ENCODE results near the gene CUEDC1.

DNA sequence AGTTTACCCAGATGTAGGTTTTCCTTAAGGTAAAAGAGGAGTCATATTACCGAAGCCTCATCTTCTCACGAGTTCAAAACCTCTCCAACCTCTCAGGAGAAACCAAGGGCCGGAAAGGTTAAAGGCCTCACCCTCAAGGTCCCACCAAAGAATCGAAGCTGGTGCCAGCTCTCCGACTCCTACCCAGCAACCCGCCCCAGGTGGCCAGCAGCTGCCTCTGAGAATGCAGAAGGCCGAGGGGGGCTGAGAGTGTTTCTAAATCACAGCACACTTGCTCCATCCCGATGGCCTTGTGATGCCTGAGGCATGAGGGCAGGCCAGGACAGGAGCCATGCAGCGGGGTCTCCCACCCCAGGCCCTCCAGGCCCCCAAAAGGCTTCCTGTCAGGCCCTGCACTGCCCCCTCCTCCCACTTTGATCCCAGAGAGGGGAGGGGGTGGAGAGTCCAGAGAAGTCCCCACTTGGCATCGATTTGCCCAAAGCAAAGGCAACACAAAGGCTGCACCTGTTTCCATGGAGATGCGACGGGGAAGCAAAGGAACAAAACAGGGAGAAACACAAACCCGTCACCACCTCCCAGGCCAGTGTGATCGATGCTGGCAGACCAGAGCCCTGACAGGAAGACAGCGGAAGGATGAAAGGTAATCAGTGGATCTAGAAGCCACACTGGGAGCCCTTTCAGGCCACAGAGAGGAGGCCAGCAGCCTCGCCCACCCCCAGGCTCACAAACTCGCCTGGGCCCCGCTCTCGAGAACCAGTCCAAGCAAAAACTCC lies 39.0 kb downstream of the CUEDC1 start:
- TF ChIP-seq POLR2AphosphoS5 (IDR thresholded peaks at IDR 0.05), result no peak
- TF ChIP-seq, protein P1, sequence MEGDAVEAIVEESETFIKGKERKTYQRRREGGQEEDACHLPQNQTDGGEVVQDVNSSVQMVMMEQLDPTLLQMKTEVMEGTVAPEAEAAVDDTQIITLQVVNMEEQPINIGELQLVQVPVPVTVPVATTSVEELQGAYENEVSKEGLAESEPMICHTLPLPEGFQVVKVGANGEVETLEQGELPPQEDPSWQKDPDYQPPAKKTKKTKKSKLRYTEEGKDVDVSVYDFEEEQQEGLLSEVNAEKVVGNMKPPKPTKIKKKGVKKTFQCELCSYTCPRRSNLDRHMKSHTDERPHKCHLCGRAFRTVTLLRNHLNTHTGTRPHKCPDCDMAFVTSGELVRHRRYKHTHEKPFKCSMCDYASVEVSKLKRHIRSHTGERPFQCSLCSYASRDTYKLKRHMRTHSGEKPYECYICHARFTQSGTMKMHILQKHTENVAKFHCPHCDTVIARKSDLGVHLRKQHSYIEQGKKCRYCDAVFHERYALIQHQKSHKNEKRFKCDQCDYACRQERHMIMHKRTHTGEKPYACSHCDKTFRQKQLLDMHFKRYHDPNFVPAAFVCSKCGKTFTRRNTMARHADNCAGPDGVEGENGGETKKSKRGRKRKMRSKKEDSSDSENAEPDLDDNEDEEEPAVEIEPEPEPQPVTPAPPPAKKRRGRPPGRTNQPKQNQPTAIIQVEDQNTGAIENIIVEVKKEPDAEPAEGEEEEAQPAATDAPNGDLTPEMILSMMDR (IDR thresholded peaks at IDR 0.05), result no peak
- no peak for TF ChIP-seq POLR2A (IDR thresholded peaks at IDR 0.05)
- TF ChIP-seq EP300 (IDR thresholded peaks at IDR 0.05), result no peak
